C4-2B (cell line): ENCODE data around the gene RPS21.

Experiments used
- H3K27ac ChIP-seq: fragments of 450-650 bp; 2 replicates; pipeline ENCODE4 v1.5.1; 2017
- CTCF ChIP-seq: fragments of 450-650 bp; conservative IDR thresholded peaks from 2 replicates; pipeline ENCODE4 v1.5.1; 2017; ENCODE audit warnings: mild to moderate bottlenecking
- ZFX ChIP-seq: fragments of 450-650 bp; IDR thresholded peaks from 2 replicates; pipeline ENCODE4 v1.6.1; 2017

The RPS21 gene

GRCh38 chr20:62387933-62388635, 1.2 kb downstream of the RPS21 start:
- TF ChIP-seq CTCF (no peak), ZFX (no peak)
- peak overlapping the region; percentile 95 for H3K27ac ChIP-seq

GRCh38 chr20:62388839-62389600, 2.1 kb downstream of the RPS21 start:
- peak overlapping the region; percentile 44 for H3K27ac ChIP-seq
- no peak for TF ChIP-seq ZFX
- TF ChIP-seq CTCF: no peak; the same call in 1 of the 2 replicates

GRCh38 chr20:62389601-62390087, 2.7 kb downstream of the RPS21 start:
- H3K27ac ChIP-seq: peak overlapping the region; percentile 44
- TF ChIP-seq CTCF (no peak), ZFX (no peak)

- peak overlapping the region; percentile 44 for H3K27ac ChIP-seq
- TF ChIP-seq ZFX (no peak), CTCF (no peak)
These were observed 3.6 kb downstream of the RPS21 start for GRCh38 chr20:62390317-62391164.

- H3K27ac ChIP-seq: peak overlapping the region; percentile 44
- TF ChIP-seq CTCF (no peak), ZFX (no peak)
These were observed 4.5 kb downstream of the RPS21 start for GRCh38 chr20:62391165-62392076.

- TF ChIP-seq ZFX (no peak), CTCF (no peak)
- no peak overlapping the region; the same call in 1 of the 2 replicates for H3K27ac ChIP-seq
These were observed 5.1 kb downstream of the RPS21 start for GRCh38 chr20:62392077-62392418.
